Activated effector memory CD4-positive, alpha-beta T cell treated with Interleukin-2 at 50 U/mL for 16 hours (primary cell): ENCODE data around the gene IKBKG.
"Not testable (repeated sequence)": the region's sequence is repeated elsewhere in the genome, so short reads cannot be mapped to it uniquely, and the experiment has no call there.

Experiments used
- DNase-seq: peaks from one replicate; pipeline ENCODE4 v3.0.0-alpha.2; 2020

IKBKG gene

DNA sequence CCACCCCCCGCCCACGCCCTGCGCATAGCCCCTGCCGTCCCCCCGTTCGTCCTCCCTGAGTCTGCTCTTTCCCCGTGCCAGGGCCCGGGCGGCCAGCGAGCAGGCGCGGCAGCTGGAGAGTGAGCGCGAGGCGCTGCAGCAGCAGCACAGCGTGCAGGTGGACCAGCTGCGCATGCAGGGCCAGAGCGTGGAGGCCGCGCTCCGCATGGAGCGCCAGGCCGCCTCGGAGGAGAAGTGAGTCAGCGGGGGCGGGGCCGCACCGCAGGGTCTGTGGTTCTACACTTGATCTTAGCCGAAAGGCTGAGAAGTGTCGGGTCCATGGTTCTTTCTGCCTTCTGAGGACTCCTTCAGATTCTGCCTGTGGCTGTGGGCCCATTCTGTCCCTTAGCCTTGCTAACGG lies 12.9 kb downstream of the IKBKG start:
- DNase-seq = not testable (repeated sequence)

DNA sequence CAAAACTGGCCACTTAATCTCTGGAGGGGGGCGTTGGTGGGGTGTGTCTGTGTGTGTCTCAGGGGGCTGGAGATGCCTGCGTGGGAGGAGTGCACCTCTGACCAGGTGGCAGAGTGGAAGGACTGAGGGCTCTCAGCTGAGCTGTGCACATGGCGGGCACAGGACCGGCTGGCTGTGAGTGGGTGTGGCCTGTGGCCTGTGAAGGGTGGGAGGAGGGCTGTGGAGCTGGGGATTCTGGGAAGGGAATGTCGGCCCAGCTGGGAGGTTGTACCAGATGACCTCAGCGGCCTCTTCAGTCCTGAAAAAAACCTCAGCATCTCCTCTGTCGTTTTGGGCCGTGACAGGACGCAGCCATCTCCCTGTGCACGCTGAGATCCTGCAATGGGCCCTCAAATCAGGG lies 14.9 kb downstream of the IKBKG start:
- DNase-seq = not testable (repeated sequence)

DNA sequence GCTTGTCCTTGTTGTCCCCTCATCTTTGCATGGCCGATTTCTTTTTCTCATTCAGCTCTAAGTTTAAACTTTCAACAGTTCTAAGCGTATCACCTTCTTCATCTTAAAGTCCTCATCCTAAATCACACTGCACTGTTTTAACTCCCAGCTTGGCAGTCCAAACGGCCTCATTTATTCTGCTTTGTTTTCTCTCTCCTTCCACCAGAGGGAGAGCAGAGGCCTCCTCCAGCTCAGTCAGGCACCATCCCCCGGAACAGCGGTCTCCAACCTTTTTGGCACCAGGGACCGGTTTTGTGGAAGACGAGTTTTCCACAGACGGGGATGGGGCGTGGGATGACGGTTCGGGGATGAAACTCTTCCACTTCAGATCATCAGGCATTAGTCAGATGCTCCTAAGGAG lies 22.9 kb downstream of the IKBKG start:
- not testable (repeated sequence) for DNase-seq

DNA sequence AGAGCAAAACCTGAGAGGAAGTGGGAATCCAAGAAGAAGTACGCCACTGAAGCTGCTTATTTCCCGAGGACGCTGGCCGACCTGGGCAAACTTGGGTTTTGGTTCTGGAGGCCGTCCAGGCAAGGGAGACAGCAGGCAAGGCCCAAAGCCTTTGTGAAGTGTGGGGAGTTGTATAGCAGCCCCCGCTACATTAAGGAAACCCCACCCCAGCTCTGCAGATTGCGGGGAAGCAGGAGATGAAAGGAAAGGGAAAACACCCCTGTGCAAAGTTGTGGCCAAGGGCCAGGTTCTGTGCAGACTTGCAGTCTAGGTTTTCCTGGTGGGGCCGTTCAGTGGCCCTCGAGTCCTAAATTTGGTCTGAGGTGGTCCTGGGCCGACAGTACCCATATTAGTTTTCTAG lies 25.6 kb downstream of the IKBKG start:
- DNase-seq = not testable (repeated sequence)

DNA sequence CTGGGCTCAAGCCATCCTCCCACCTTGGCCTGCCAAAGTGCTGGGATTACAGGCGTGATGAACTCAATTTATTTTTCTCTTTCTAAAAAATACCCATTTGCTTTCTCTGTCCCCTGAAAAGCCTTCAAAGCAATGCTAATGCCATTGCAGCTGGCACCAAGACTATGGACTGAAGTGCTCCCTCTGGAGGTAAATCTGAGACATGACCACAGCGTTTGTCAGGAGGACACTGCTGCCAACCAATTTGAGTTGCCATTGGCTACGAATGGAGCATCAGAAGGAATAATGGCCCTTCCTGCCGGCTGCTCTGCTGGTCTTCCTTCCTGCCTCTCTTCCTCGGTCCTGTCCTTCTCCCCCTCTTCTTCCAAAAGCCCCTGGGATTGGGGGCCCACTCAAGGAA lies 27.7 kb downstream of the IKBKG start:
- DNase-seq = not testable (repeated sequence)

DNA sequence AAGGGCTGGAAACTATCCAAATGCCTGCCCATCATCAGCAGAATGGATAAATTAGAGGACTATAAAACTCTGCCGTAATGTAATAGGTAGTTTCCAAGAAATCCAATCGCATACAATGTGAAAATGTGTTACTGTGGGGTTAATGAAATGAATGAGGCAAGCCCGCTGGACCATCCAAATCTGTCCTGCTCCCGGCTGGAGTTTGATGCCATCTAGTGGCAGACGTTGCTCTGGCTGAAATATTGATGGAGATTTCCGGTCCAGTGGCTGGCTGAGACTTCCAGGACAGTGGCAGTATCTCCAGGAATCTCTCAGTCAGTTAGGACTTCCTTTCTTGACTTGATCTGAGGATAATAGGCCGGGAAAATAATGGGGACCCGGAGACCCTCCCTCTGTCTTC lies 35.6 kb downstream of the IKBKG start:
- DNase-seq = not testable (repeated sequence)

DNA sequence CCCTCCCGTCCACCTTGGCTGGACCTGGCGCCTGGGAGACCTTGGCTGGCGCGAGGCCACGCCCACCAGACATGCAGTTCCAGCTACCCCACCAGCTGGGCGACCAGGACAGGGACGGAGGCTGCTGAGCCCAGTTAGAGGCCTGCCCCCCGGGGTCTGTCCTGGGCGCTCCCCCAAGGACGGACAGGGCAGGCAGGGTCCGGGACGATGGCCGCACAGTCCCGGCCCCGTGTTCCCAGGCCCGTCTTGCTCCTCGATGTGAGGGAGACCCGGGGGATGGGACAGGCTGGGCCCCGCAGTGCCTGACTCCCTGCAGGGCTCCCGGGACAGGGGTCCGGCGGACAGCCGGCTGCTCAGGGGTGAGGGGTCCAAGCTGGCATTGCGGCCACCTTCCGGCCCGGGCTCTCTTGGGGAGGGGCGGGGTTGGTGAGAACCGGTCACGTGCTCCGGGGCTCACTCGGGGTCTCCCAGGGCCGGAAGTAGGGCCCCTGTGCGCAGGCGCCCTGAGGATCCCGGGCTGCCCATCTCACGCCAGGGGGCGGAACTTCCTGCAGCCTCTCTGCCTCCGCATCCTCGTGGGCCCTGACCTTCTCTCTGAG lies 37.3 kb downstream of the IKBKG start, which contains the start of gene CTAG1A:
Gene CTAG1A, plus strand, starts transcription at position 549 of the 599 bp plus-strand sequence. CDS start 74 bp downstream, outside the sequence.
- not testable (repeated sequence) for DNase-seq

DNA sequence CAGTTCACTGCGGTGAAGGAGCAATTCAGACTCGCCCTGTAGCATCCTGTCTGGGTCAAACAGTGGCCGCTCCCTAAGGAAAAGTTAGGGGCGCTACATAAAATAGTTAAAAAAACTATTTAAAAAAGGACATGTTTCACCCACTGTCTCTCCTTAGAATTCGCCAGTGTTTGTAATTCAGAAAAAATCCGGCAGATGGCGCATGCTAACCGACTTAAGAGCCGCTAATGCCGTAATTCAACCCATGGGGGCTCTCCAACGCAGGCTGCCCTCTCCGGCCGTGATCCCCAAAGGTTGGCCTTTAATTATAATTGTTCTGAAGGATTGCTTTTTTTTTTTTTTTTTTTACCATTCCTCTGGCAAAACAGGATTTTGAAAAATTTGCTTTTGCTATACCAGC lies 43.0 kb downstream of the IKBKG start:
- not testable (repeated sequence) for DNase-seq

DNA sequence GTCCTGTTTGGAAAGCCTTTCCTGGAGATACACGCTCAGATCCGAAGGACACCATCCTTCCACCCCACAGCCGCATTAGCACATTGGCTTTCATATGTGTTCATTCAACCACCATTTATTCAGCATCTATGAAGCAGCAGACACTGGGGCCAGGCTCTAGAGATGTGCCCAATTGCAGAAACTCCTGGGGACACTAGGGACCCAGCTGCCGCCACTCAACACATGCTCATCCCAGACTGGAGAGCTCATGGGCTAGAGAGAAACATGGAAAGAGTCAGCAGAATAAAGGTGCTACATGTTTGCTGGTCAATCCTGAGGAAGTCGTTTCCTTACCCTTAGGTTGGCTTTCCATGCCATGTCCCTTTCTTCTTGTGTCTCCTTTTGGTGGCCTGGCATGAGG lies 45.1 kb downstream of the IKBKG start:
- no peak for DNase-seq

DNA sequence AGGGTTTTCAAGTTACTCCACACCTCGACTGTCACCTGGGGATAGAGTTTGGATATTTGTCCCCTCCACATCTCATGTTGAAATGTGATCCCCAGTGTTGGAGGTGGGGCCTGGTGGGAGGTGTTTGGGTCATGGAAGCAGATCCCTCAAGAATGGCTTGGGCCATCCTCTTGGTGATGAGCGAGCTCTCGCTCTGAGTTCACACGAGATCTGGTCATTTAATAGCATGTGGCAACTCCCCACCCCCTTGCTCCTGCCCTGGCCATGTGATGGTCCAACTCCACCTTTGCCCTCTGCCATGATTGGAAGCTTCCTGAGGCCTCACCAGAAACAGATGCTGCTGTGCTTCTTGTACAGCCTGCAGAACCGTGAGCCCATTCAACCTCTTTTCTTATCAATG lies 45.8 kb downstream of the IKBKG start:
- no peak for DNase-seq

DNA sequence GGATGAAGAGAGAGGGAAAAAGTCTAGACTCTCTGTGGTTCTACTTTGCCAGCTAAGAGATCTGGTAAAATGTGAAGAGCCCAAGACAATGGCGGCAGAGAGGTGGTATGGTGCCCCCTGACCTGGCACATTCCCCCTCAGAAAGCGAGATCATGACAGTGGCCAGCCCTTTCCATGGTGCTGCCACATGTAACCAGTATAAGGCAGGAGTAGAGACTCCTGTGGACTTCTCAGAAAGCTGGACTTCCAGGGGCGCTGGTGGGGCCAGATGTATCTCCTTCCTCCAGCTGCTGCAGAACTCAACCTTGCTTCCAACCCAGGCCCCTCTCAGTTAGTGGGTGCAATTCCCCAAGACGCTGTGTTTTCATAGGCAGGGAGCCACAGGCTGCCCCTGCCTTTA lies 47.1 kb downstream of the IKBKG start:
- DNase-seq = no peak

DNA sequence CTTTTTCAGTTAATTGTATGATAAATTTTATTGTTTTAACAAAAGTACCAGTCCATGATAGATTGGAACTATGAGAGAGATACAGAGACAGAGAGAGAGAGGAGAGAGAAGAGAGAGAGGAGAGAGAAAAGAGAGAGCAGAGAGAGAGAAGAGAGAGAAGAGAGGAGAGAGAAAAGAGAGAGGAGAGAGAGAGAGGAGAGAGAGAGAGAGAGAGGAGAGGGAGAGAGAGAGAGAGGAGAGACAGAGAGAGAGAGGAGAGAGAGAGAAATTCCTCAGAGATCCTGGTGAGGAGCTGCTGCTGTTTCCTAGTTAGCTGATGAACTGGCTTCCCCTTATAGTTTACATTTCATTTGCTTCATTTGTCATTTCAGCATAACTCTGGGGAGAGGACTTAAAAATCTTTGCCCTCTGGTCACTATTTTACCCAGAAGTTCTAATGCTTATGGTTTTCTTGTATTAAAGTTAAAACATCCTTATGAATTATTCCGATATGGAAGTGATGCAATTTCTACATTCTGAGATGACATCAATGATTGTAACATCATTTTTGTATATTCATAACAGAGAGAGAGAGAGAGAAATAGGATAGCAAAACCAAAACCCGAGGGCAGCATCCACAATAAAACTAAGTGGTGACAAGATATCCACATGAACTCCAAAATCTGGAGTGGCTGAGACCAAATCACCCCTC lies 48.3 kb downstream of the IKBKG start:
- DNase-seq = no peak

DNA sequence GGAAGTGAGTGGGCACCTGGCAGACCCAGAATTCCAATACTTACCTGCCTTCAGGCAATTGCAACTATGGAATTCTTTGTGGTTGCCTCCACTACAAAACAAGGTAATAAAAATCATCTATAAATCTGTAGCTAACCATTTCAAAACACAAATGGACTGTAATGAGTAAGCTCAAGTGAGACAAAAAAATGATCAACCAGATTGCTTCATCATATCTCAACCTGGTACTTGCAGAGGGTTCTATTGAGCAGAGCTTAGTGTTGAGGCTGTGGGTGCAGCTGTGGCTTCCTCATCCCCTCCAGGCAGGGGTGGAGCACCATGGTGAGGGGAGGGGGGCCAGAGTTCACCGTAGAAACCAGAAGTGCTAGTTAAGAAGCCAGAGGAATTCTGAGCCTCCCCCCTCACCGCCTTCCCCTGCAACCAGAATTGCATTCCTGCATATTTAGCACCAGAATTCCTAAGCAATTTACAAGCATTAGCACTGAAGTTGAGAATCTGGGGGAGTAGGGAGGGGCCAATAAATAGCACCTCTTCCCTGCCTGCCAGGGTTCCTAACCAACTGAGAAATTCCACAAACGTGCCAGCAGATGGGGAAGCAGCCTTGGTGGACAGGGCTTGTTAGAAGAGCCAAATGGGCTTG lies 49.0 kb downstream of the IKBKG start:
- DNase-seq = no peak

DNA sequence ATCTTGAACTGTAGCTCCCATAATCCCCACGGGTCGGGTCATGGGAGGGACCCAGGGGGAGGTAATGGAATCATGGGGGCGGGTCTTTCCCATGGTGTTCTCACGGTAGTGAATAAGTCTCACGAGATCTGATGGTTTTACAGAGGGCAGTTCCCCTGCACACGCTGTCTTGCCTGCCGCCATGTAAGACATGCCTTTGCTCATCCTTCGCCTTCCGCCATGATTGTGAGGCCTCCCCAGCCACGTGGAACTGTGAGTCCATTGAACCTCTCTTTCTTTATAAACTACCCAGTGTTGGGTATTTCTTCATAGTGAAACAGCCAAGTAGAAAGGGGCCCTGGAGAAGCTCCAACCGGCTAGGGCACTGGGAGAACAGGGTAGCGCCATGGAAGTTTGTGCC lies 49.8 kb downstream of the IKBKG start:
- no peak for DNase-seq

DNA sequence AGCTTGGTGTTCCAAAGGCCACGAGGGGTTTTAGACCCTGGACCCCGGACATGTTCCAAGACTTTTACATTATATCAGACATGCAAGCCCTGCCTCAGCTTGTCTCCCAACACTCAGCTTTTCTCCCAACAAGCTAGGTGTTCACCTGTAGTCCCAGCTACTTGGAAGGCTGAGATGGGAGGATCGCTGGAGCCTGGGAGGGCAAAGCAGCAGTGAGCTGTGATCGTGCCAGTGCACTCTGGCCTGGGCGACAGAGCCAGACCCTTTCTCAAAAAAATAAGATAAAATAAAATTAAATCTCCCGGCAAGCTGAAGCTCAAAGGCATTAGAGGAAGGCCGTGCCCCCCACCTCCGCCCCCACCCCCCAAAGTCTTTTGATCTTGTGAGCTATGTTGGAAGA lies 51.2 kb downstream of the IKBKG start:
- DNase-seq = no peak

DNA sequence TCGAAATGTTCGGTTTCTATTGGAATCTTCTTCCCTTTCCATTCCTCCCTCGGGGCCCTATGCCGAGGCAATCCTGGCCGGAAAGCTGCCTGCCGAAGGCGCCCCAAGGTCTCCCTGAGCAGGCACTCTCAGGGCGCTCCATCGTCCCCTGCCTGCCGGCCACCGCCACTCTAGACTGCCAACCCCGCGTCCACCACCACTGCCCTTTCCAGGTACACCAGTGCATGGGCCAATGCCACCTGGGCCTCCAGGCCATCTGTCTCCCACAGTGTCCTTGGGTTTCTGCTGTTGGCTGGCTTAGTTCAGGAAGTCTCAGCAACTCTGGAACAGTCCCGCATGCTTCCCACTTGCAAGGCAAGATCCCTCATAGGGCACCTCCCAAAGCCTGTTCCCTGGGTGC lies 52.1 kb downstream of the IKBKG start:
- DNase-seq = no peak

DNA sequence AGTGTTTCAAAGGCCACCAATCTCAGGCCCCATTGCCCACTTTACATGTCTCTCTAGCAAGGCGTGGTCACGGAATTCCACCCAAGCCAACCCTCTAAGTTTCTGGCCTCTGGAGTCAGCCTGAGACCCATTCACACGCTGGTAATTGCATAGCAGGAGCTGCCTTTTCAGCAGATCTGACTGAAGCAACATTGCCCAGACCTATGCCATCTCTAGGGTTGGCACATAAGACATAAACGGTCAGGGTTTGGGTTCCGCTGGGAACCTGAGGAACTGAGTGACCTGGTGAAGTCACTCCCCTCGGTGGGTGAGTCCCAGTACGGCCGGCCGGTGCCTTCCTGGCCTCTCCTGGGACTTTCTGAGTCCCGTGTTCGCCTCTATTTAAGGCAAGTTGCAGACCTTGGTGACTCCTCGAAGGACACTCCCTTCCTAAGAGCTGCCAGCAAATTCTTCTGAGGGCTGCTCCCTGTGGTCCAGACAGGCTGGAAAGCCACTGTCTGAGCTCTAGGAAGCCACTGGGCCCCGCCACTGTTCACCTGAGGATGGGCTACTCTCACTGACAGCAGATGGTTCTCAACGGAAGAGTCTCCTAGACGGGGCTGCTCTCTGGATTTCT lies 53.4 kb downstream of the IKBKG start:
- no peak for DNase-seq

DNA sequence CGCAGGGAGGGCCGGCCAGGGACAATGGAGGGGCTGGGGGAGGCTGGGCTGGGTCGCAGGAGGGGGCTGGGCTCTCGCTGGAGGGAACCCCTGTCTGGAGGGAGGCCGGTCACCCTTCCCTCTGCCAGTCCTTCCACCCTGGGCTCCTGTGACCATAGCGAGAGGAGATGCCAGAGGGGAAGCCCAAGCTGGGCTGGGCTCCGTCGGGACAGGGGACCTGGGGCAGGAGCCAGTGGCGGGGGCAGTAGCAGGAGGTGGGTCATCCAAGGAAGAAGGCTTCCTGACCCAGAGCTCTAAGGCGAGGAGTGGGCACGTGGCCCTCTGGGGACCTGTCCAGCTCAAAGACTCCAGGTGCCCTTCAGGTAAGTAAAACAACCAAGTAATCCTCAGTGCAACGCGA lies 54.8 kb downstream of the IKBKG start:
- no peak for DNase-seq

DNA sequence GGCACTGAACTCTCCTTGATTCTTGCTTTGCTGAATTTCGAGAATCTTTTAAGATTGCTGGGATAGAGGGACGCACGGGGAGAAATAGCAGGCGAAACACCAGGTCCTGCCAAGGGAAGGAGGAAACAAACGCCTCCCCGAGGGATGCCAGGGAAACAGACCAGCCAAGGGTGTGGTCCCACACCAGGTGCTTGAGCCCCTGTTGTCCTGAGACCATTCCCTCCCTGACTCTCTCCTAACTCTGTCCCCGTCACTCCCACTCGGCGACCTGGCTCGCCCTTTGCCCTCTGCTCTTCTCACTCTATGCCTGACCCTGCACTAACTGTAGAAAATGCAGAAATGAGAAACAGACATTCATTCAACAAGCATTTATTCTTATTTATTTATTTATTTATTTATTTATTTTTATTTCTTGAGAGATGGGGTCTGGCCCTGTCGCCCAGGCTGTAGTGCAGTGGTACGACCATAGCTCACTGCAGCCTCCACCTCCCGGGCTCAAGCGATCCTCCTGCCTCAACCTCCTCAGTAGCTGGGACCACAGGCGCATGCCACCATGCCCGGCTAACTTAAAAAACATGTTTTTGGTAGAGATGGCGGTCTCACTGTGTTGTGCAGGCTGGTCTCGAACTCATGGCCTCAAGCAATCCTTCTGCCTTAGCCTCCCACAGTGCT lies 55.5 kb downstream of the IKBKG start:
- DNase-seq = no peak

DNA sequence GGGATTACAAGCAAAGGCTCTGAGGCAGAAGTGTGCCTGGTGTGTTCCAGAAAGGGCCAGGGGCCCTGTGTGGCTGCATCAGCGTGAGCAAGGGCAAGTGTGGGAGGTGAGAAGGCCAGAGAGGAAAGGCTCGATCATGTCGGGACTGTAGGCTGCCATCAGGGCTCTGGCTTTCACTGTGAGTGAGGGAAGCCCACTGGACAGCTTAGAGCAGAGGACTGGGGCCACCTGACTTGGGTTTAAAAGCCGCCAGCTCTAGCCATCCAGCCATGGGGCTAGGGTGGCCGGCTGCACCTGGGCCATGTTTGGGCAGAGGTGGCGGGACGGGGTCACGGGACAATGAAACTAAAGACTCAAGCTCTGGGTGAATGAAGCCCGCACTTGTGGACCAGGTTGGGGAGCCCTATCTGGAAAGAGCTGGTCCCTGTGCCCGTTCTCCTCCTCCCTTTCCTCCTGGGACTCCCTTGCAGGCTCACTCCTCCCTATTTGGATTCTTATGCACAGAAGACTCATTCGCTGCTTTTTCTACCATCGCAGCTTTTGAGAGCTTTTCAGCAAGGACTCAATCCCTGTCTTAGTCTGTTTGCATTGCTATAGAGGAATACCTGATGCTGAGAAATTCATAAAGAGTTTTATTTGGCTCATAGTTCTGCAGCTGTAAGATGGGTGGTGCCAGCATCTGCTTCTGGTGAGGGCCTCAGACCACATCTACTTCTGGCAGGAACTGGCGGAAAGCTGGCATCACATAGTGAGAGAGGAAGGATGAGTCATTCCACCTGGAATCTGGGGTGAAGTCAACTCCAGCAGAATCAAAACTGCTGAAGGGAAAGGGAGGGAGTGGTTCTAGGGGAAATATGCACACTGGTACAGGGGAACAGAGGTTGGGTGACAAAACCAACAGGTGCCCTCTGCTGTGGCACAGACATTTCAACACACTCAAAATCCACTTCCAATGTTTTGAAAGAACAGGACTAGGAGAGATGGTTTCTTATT lies 56.3 kb downstream of the IKBKG start:
- no peak for DNase-seq

DNA sequence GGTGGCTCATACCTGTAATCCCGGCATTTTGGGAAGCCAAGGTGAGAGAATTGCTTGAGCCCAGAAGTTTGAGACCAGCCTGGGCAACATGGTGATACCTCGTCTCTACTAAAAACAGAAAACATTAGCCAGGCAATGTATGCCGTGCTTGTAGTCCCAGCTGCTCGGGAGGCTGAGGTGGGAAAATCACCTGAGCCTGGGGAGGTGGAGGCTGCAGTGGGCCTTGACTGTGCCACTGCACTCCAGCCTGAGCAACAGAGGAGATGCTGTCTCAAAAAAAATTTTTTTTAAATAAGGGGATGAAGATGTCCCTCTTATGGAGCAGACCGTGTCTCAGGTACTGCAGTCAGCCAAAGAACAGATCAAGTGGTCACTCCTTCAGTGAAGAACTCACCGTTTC lies 58.1 kb downstream of the IKBKG start:
- no peak for DNase-seq

DNA sequence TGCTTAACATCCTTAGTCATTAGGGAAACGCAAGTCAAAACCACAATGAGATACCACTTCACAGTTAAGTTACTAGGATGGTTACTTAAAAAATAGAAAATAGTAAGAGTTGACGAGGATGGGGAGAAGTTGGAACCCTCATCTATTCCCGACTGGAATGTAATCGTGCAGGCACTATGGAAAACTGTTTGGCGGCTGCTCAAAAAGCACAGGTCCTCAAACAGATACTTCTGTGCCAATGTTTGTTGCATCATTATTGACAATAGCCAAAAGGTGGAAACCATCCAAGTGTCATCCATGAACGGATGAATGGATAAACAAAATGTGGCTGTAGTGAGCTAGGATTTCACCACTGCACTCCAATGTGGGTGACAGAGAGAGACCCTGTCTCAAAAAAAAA lies 60.0 kb downstream of the IKBKG start:
- no peak for DNase-seq
